ENCODE results near the gene RAP1A.
A peak's percentile ranks its signal among the peaks of the same experiment; 100 is the strongest.
"Not testable (repeated sequence)": the region's sequence is repeated elsewhere in the genome, so short reads cannot be mapped to it uniquely, and the experiment has no call there.

RAP1A gene

GRCh38 chr1:111738133-111738435 lies 118.5 kb downstream of the RAP1A start:
- peak overlapping the region; percentile 72 for H3K4me3 ChIP-seq (ENCODE audit: low read depth, low read length)
- TF ChIP-seq CTCF (IDR thresholded peaks at IDR 0.05; ENCODE audit: insufficient read depth, low read depth, low read length, missing control alignments): no peak
- DNase-seq (ENCODE audit: low read depth): no peak

- DNase-seq (ENCODE audit: low read depth): peak; percentile 75
- TF ChIP-seq CTCF (IDR thresholded peaks at IDR 0.05; ENCODE audit: insufficient read depth, low read depth, low read length, missing control alignments): no peak
- H3K4me3 ChIP-seq (ENCODE audit: low read depth, low read length): peak overlapping the region; percentile 72
Measured at GRCh38 chr1:111738436-111739193, 119.0 kb downstream of the RAP1A start.

GRCh38 chr1:111739194-111739924 lies 119.8 kb downstream of the RAP1A start, which contains the start of gene INKA2:
Gene INKA2 (minus strand): TSS chr1:111739395. CDS start chr1:111739242, 153 bp downstream.
- no peak for TF ChIP-seq CTCF (IDR thresholded peaks at IDR 0.05; ENCODE audit: insufficient read depth, low read depth, low read length, missing control alignments)
- DNase-seq (ENCODE audit: low read depth): peak; percentile 92
- H3K4me3 ChIP-seq (ENCODE audit: low read depth, low read length): peak within 1 kb of the TSS; percentile 72

- TF ChIP-seq CTCF (IDR thresholded peaks at IDR 0.05; ENCODE audit: insufficient read depth, low read depth, low read length, missing control alignments): no peak
- H3K4me3 ChIP-seq (ENCODE audit: low read depth, low read length): peak overlapping the region; percentile 72
- DNase-seq (ENCODE audit: low read depth): peak; percentile 37
Measured at GRCh38 chr1:111739925-111740765, 120.6 kb downstream of the RAP1A start.

- not testable (repeated sequence) for DNase-seq (ENCODE audit: low read depth)
Measured at GRCh38 chr1:111742292-111742691, 122.7 kb downstream of the RAP1A start.

GRCh38 chr1:111742938-111743549 lies 123.5 kb downstream of the RAP1A start:
- no peak for DNase-seq (ENCODE audit: low read depth)
- H3K4me3 ChIP-seq (ENCODE audit: low read depth, low read length): no peak overlapping the region
- TF ChIP-seq CTCF (IDR thresholded peaks at IDR 0.05; ENCODE audit: insufficient read depth, low read depth, low read length, missing control alignments): no peak

More at GRCh38 chr1:111742292-111742691, 122.7 kb downstream of the RAP1A start:
- not testable (repeated sequence) for H3K4me3 ChIP-seq (ENCODE audit: low read depth, low read length)
